Peyer's patch (tissue), 4 donors: Measurements from ENCODE around the gene UBE2D4.

Source experiments
- CTCF ChIP-seq, 6 experiments: fragments of 450-650 bp in 4 of 6; fragments of 200-600 bp in 2 of 6; sonication (generic) in 1 of 6; IDR thresholded peaks; one replicate each; pipeline ENCODE4 v1.5.1; 2017 to 2019; ENCODE audit warnings: antibody characterized with exemption in 6 of 6, mild to moderate bottlenecking in 3 of 6, moderate library complexity in 1 of 6
- POLR2A ChIP-seq, 2 donors: fragments of 450-650 bp; IDR thresholded peaks; one replicate each; pipeline ENCODE4 v1.5.1; 2017; ENCODE audit warnings: antibody characterized with exemption in 2 of 2, mild to moderate bottlenecking in 2 of 2, moderate library complexity in 2 of 2

GRCh38 chr7:43942997-43943396, 16.8 kb downstream of the UBE2D4 start:
- TF ChIP-seq CTCF (IDR thresholded peaks at IDR 0.05): peak in 3 of 6 experiments; percentile 53 to 65 (median 61)
- no peak for TF ChIP-seq POLR2A (IDR thresholded peaks at IDR 0.05)
